ENCODE measurements around the gene KLK8.

Gene KLK8

GRCh38 chr19:51001515-51001914 lies at the start of gene KLK8:
Gene KLK8 (minus strand): TSS chr19:51001604. CDS start chr19:51001167, 437 bp downstream.
- DNase-seq (ENCODE audit: low read depth in 3 of 3, low spot score in 1 of 3), result no peak

GRCh38 chr19:51047031-51047335 lies 45.6 kb upstream of the KLK8 start:
- DNase-seq (ENCODE audit: low read depth in 3 of 3, low spot score in 1 of 3), result no peak

- DNase-seq (ENCODE audit: low read depth in 3 of 3, low spot score in 1 of 3), result no peak
These were observed 42.9 kb upstream of the KLK8 start for GRCh38 chr19:51044327-51044726.

GRCh38 chr19:51043497-51043896 lies 42.1 kb upstream of the KLK8 start:
- DNase-seq (ENCODE audit: low read depth in 3 of 3, low spot score in 1 of 3), result no peak

- DNase-seq (ENCODE audit: low read depth in 3 of 3, low spot score in 1 of 3), result no peak
These were observed 38.7 kb upstream of the KLK8 start for GRCh38 chr19:51040151-51040550.

- no peak for DNase-seq (ENCODE audit: low read depth in 3 of 3, low spot score in 1 of 3)
These were observed 35.1 kb upstream of the KLK8 start for GRCh38 chr19:51036519-51036918.

GRCh38 chr19:51034704-51035103 lies 33.3 kb upstream of the KLK8 start, which contains the start of gene KLK12:
Gene KLK12 (minus strand): TSS chr19:51035002. CDS start chr19:51034621, 381 bp downstream.
- DNase-seq (ENCODE audit: low read depth in 3 of 3, low spot score in 1 of 3), result no peak

- DNase-seq (ENCODE audit: low read depth in 3 of 3, low spot score in 1 of 3), result no peak
These were observed 30.4 kb upstream of the KLK8 start for GRCh38 chr19:51031880-51032225.

GRCh38 chr19:51031220-51031879 lies 29.9 kb upstream of the KLK8 start:
- no peak for DNase-seq (ENCODE audit: low read depth in 3 of 3, low spot score in 1 of 3)

GRCh38 chr19:51030631-51031030 lies 29.2 kb upstream of the KLK8 start:
- no peak for DNase-seq (ENCODE audit: low read depth in 3 of 3, low spot score in 1 of 3)

- DNase-seq (ENCODE audit: low read depth in 3 of 3, low spot score in 1 of 3), result no peak
These were observed 28.3 kb upstream of the KLK8 start for GRCh38 chr19:51029718-51030117.

- DNase-seq (ENCODE audit: low read depth in 3 of 3, low spot score in 1 of 3), result no peak
These were observed 26.5 kb upstream of the KLK8 start for GRCh38 chr19:51027873-51028272.

GRCh38 chr19:51027126-51027806 lies 25.9 kb upstream of the KLK8 start:
- DNase-seq (ENCODE audit: low read depth in 3 of 3, low spot score in 1 of 3), result no peak

- DNase-seq (ENCODE audit: low read depth in 3 of 3, low spot score in 1 of 3), result no peak
These were observed 25.1 kb upstream of the KLK8 start, which contains the start of gene KLK11 for GRCh38 chr19:51026554-51026831. Gene KLK11 (minus strand): TSS chr19:51026616. CDS start chr19:51025631, 985 bp downstream.

GRCh38 chr19:51025809-51026553 lies 24.6 kb upstream of the KLK8 start:
- DNase-seq (ENCODE audit: low read depth in 3 of 3, low spot score in 1 of 3), result no peak

- DNase-seq (ENCODE audit: low read depth in 3 of 3, low spot score in 1 of 3), result no peak
These were observed 24.0 kb upstream of the KLK8 start for GRCh38 chr19:51025401-51025800.

- no peak for DNase-seq (ENCODE audit: low read depth in 3 of 3, low spot score in 1 of 3)
These were observed 23.5 kb upstream of the KLK8 start for GRCh38 chr19:51024924-51025323.

GRCh38 chr19:51023946-51024345 lies 22.5 kb upstream of the KLK8 start:
- DNase-seq (ENCODE audit: low read depth in 3 of 3, low spot score in 1 of 3), result no peak

- no peak for DNase-seq (ENCODE audit: low read depth in 3 of 3, low spot score in 1 of 3)
These were observed 21.1 kb upstream of the KLK8 start for GRCh38 chr19:51022526-51022925.

- DNase-seq (ENCODE audit: low read depth in 3 of 3, low spot score in 1 of 3), result no peak
These were observed 19.7 kb upstream of the KLK8 start for GRCh38 chr19:51020988-51021651.

- no peak for DNase-seq (ENCODE audit: low read depth in 3 of 3, low spot score in 1 of 3)
These were observed 18.1 kb upstream of the KLK8 start, which contains the start of gene KLK10 for GRCh38 chr19:51019544-51019925. Gene KLK10 (minus strand): TSS chr19:51019709. CDS start chr19:51019130, 579 bp downstream.
